OCI-LY7 (cell line): Measurements from ENCODE around the gene FAM168B. TPM values are rescaled to one million over a fixed set of nuclear protein-coding genes. Genes with fewer than 3 reads are reported as not detected.

ENCODE experiments used
- BruUV-seq: library from RNA; stranded (reverse); fragments of 400-500 nt; replicated peaks from 2 replicates; lab custom pipeline; 2021; lab: Mats Ljungman, UMichigan
- CTCF ChIA-PET: fragments of 300-600 bp; sonication (Branson Sonifier 250); formaldehyde crosslinking; loops from one replicate; lab custom pipeline; 2022; ENCODE audit warnings: antibody characterized with exemption; ENCODE audit not compliant: unreplicated experiment; lab: Charles Lee
- POLR2A ChIA-PET: fragments of 300-600 bp; sonication (Branson Sonifier 250); formaldehyde crosslinking; loops from one replicate; lab custom pipeline; 2022; ENCODE audit warnings: antibody characterized with exemption; lab: Charles Lee
- DNase-seq: peaks from one replicate; pipeline ENCODE4 v3.0.0-alpha.2; 2015; ENCODE audit warnings: low spot score
- H2AFZ ChIP-seq: fragments of 200-600 bp; sonication (generic), shearing (Covaris generic); 2 replicates; pipeline ENCODE4 v1.6.1; 2014; ENCODE audit warnings: mild to moderate bottlenecking, antibody characterized with exemption, low read length, moderate library complexity
- H3K27ac ChIP-seq: fragments of 200-600 bp; sonication (generic); 2 replicates; pipeline ENCODE4 v1.5.1; 2014; ENCODE audit warnings: mixed run types, low read depth, mild to moderate bottlenecking, moderate library complexity, low read length, inconsistent platforms; ENCODE audit not compliant: poor library complexity, severe bottlenecking
- H3K36me3 ChIP-seq: fragments of 200-600 bp; sonication (generic); 2 replicates; pipeline ENCODE4 v1.6.1; 2014; ENCODE audit warnings: mild to moderate bottlenecking, antibody characterized with exemption, low read length, moderate library complexity, mixed read lengths; ENCODE audit not compliant: insufficient read depth
- H3K4me1 ChIP-seq: fragments of 200-600 bp; sonication (generic); 2 replicates; pipeline ENCODE4 v1.5.1; 2014; ENCODE audit warnings: mild to moderate bottlenecking, low read length; ENCODE audit not compliant: insufficient read depth, poor library complexity, severe bottlenecking
- H3K4me2 ChIP-seq: fragments of 200-600 bp; sonication (generic); 2 replicates; pipeline ENCODE4 v1.6.1; 2014; ENCODE audit warnings: mild to moderate bottlenecking, low read length
- H3K4me3 ChIP-seq: fragments of 200-600 bp; sonication (generic); 2 replicates; pipeline ENCODE4 v1.5.1; 2014; ENCODE audit warnings: mild to moderate bottlenecking, low read depth, low read length; ENCODE audit not compliant: poor library complexity, severe bottlenecking
- H3K79me2 ChIP-seq: fragments of 200-600 bp; sonication (generic); 2 replicates; pipeline ENCODE4 v1.6.1; 2016; ENCODE audit warnings: low read depth, mild to moderate bottlenecking, low read length, moderate library complexity, mixed read lengths; ENCODE audit not compliant: insufficient read depth
- H3K9me2 ChIP-seq: fragments of 200-600 bp; sonication (generic); 2 replicates; pipeline ENCODE4 v1.6.1; 2016; ENCODE audit warnings: mild to moderate bottlenecking, low read length, mixed read lengths; ENCODE audit not compliant: insufficient read depth
- H3K9me3 ChIP-seq: fragments of 200-600 bp; sonication (generic); 2 replicates; pipeline ENCODE4 v1.6.1; 2014; ENCODE audit warnings: mild to moderate bottlenecking, mixed run types, low read length, mixed read lengths
- H4K20me1 ChIP-seq: fragments of 200-600 bp; sonication (generic); 2 replicates; pipeline ENCODE4 v1.6.1; 2014; ENCODE audit warnings: mild to moderate bottlenecking, antibody characterized with exemption, low read length, moderate library complexity, mixed read lengths; ENCODE audit not compliant: insufficient read depth
- EZH2phosphoT487 ChIP-seq: fragments of 200-600 bp; sonication (generic); IDR thresholded peaks from 2 replicates; pipeline ENCODE4 v1.6.1; 2018; ENCODE audit warnings: low read depth, borderline replicate concordance, mild to moderate bottlenecking, mixed run types, antibody characterized with exemption, low read length, moderate library complexity, mixed read lengths
- intact Hi-C: fragments of 100-400 bp; cut with micrococcal nuclease; formaldehyde crosslinking; loops from one replicate; pipeline ENCODE4 v1.10.0; 2022; ENCODE audit not compliant: unreplicated experiment
- total RNA-seq, 2 experiments: library from RNA; depleted of rRNA in 1 of 2; stranded (reverse); fragments of >200 nt in 1 of 2; shearing (Covaris generic) in 1 of 2; gene quantifications; 2 replicates each; pipeline ENCODE4 v1.2.3, GENCODE V29; 2014 to 2022
- TF ChIP-seq, protein P1 (sequence below): fragments of 200-600 bp; sonication (generic); conservative IDR thresholded peaks from 2 replicates; pipeline ENCODE4 v1.5.1; 2014; ENCODE audit warnings: mild to moderate bottlenecking, antibody characterized with exemption, low read length, moderate library complexity, mixed read lengths

Gene FAM168B
- total RNA-seq, 2 experiments from 2014 or later = 53.6 to 85.3 TPM

DNA sequence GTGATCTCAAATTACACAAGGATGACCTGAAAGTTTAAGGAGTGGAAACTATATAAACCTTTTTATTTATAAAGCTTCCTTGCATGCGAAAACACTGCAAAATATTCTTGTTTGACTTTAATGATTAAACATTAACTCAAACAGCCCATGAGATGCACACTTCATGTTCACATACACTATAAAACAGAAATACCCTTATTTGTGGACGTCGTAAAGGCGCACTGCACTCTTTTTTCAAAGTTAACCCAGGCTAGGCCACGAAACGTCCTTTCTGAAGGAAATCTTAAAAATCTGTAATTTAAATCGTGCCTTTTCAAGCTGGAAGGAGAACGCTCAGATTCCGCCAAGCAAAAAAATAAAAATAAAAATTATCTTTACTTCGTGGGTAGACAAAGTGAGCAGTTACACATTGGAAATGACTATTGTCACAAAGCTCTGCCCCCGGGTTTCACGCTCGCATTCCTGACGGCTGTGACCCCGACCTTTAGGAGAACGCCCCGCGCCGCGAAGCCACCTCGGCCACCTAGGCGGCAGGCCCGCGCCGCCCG is 728 bp downstream of the FAM168B start:
- POLR2A ChIA-PET = interaction anchor here (0.6 to 1.2 kb wide), 3 partner anchors 12 to 494 kb away, joined by 3 to 14 read pairs (median 3); partner anchors contain the start of gene PLEKHB2
- Histone ChIP-seq H3K4me3 (peak overlapping the region; percentile 97), H3K9me3 (no peaks in the 10 kb centered on the region), H3K9me2 (no peaks in the 10 kb centered on the region), H3K79me2 (peaks cover 53% of the 10 kb centered on the region), H3K4me1 (peaks cover 7% of the 10 kb centered on the region), H3K36me3 (peaks cover 42% of the 10 kb centered on the region), H3K4me2 (peak overlapping the region; percentile 80), H4K20me1 (0 out of 2 replicates have a peak, but pooled peaks cover 8% of the 10 kb centered on the region), H2AFZ (peak overlapping the region; percentile 57; the same call in 1 of the 2 replicates), H3K27ac (peak overlapping the region; percentile 63)
- TF ChIP-seq EZH2phosphoT487 = no peak
- TF ChIP-seq, protein P1, sequence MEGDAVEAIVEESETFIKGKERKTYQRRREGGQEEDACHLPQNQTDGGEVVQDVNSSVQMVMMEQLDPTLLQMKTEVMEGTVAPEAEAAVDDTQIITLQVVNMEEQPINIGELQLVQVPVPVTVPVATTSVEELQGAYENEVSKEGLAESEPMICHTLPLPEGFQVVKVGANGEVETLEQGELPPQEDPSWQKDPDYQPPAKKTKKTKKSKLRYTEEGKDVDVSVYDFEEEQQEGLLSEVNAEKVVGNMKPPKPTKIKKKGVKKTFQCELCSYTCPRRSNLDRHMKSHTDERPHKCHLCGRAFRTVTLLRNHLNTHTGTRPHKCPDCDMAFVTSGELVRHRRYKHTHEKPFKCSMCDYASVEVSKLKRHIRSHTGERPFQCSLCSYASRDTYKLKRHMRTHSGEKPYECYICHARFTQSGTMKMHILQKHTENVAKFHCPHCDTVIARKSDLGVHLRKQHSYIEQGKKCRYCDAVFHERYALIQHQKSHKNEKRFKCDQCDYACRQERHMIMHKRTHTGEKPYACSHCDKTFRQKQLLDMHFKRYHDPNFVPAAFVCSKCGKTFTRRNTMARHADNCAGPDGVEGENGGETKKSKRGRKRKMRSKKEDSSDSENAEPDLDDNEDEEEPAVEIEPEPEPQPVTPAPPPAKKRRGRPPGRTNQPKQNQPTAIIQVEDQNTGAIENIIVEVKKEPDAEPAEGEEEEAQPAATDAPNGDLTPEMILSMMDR = no peak
- BruUV-seq = no TSS peak
- CTCF ChIA-PET = interaction anchor here (0.5 kb wide), 1 partner anchor 750 kb away, joined by 3 read pairs; the partner anchor contains the start of gene IMP4
- DNase-seq = no peak
- intact Hi-C loops = loop anchor here (1.0 to 10.0 kb wide), 2 partner anchors 12 to 1552 kb away; no protein-coding TSS in a partner anchor

DNA sequence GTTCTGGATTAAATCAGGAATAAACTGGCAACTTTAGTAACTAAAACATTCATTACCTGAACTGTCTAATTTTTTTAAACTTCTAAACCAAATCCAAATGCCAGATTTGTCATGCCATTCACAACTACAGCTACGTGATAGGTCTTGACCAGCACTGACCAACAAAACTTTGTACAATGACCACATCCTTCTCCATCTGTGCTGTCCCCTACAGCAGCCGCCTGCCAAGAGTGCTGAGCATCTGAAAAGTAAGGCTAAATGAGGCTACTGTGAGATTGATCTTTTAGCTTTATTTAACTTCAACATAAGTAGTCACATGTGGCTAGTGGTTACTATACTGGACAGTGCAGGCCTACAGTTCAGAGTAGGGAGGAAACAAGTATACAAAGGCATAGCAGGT is 7.6 kb downstream of the FAM168B start:
- POLR2A ChIA-PET = no interaction called here

More for the DNA sequence above, 7.6 kb downstream of the FAM168B start:
- no peaks in the 10 kb centered on the region for H3K9me2 ChIP-seq
- intact Hi-C loops = no loop called here
- no peak overlapping the region for H3K27ac ChIP-seq
- H3K4me1 ChIP-seq = no peaks in the 10 kb centered on the region
- no peak overlapping the region for H3K4me2 ChIP-seq
- H2AFZ ChIP-seq = no peak overlapping the region
- TF ChIP-seq, protein P1 = no peak
- TF ChIP-seq EZH2phosphoT487 = no peak
- peaks cover 4% of the 10 kb centered on the region; the same call in 1 of the 2 replicates for H3K9me3 ChIP-seq
- peaks cover 88% of the 10 kb centered on the region for H3K79me2 ChIP-seq
- CTCF ChIA-PET = no interaction called here
- DNase-seq = no peak
- H4K20me1 ChIP-seq = peaks cover 19% of the 10 kb centered on the region
- no TSS peak for BruUV-seq
- H3K4me3 ChIP-seq = no peak overlapping the region
- peaks cover 98% of the 10 kb centered on the region for H3K36me3 ChIP-seq
